ENCODE data around the gene CHST8. TPM values are rescaled to one million over a fixed set of nuclear protein-coding genes. Genes with fewer than 3 reads are reported as not detected.

Gene CHST8
- total and polyA plus RNA-seq, 9 donors = 0.09 to 1.4 (median 0.36) TPM

GRCh38 chr19:33798681-33799111 is 176.9 kb downstream of the CHST8 start:
- Histone ChIP-seq H3K27me3 (ENCODE audit: control insufficient read depth, insufficient read depth, low read length) (no peaks in the 10 kb centered on the region), H3K36me3 (ENCODE audit: control insufficient read depth, insufficient read depth, low read length) (peaks cover 40% of the 10 kb centered on the region), H3K4me1 (ENCODE audit: control insufficient read depth, insufficient read depth, low read length) (peaks cover 17% of the 10 kb centered on the region), H3K27ac (ENCODE audit: low read length) (peak overlapping the region; percentile 69), H3K9me3 (replicated peaks; ENCODE audit: control insufficient read depth, low read depth, low read length) (no peaks in the 10 kb centered on the region), H3K4me3 (ENCODE audit: low read length) (peak overlapping the region; percentile 48)
- WGBS (ENCODE audit: insufficient coverage) = 27% methylated on average over 9 of the region's 12 CpGs
- peak; percentile 61 for DNase-seq

GRCh38 chr19:33799476-33799875 is 177.7 kb downstream of the CHST8 start:
- no peak for DNase-seq
- peaks cover 17% of the 10 kb centered on the region for H3K4me1 ChIP-seq (ENCODE audit: control insufficient read depth, insufficient read depth, low read length)
- H3K27me3 ChIP-seq (ENCODE audit: control insufficient read depth, insufficient read depth, low read length) = no peaks in the 10 kb centered on the region
- H3K9me3 ChIP-seq (replicated peaks; ENCODE audit: control insufficient read depth, low read depth, low read length) = no peaks in the 10 kb centered on the region
- 76% methylated on average over 5 of the region's 5 CpGs for WGBS (ENCODE audit: insufficient coverage)
- peaks cover 48% of the 10 kb centered on the region for H3K36me3 ChIP-seq (ENCODE audit: control insufficient read depth, insufficient read depth, low read length)
- H3K27ac ChIP-seq (ENCODE audit: low read length) = no peak overlapping the region
- no peak overlapping the region for H3K4me3 ChIP-seq (ENCODE audit: low read length)

GRCh38 chr19:33800012-33800680 is 178.4 kb downstream of the CHST8 start:
- Histone ChIP-seq H3K9me3 (replicated peaks; ENCODE audit: control insufficient read depth, low read depth, low read length) (no peaks in the 10 kb centered on the region), H3K4me1 (ENCODE audit: control insufficient read depth, insufficient read depth, low read length) (peaks cover 13% of the 10 kb centered on the region), H3K4me3 (ENCODE audit: low read length) (no peak overlapping the region), H3K36me3 (ENCODE audit: control insufficient read depth, insufficient read depth, low read length) (peaks cover 55% of the 10 kb centered on the region), H3K27ac (ENCODE audit: low read length) (no peak overlapping the region), H3K27me3 (ENCODE audit: control insufficient read depth, insufficient read depth, low read length) (no peaks in the 10 kb centered on the region)
- DNase-seq = no peak
- 90% methylated on average over 15 of the region's 16 CpGs for WGBS (ENCODE audit: insufficient coverage)

GRCh38 chr19:33801411-33801810 is 179.7 kb downstream of the CHST8 start:
- no peaks in the 10 kb centered on the region for H3K27me3 ChIP-seq (ENCODE audit: control insufficient read depth, insufficient read depth, low read length)
- peaks cover 67% of the 10 kb centered on the region for H3K36me3 ChIP-seq (ENCODE audit: control insufficient read depth, insufficient read depth, low read length)
- 93% methylated on average over 3 of the region's 5 CpGs for WGBS (ENCODE audit: insufficient coverage)
- peaks cover 13% of the 10 kb centered on the region for H3K4me1 ChIP-seq (ENCODE audit: control insufficient read depth, insufficient read depth, low read length)
- H3K9me3 ChIP-seq (replicated peaks; ENCODE audit: control insufficient read depth, low read depth, low read length) = no peaks in the 10 kb centered on the region
- H3K27ac ChIP-seq (ENCODE audit: low read length) = no peak overlapping the region
- no peak for DNase-seq
- no peak overlapping the region for H3K4me3 ChIP-seq (ENCODE audit: low read length)

- no peaks in the 10 kb centered on the region for H3K9me3 ChIP-seq (replicated peaks; ENCODE audit: control insufficient read depth, low read depth, low read length)
- H3K36me3 ChIP-seq (ENCODE audit: control insufficient read depth, insufficient read depth, low read length) = peaks cover 73% of the 10 kb centered on the region
- H3K4me1 ChIP-seq (ENCODE audit: control insufficient read depth, insufficient read depth, low read length) = peaks cover 13% of the 10 kb centered on the region
- no peak for DNase-seq
- H3K27ac ChIP-seq (ENCODE audit: low read length) = no peak overlapping the region
- WGBS (ENCODE audit: insufficient coverage) = 77% methylated on average over 10 of the region's 10 CpGs
- no peaks in the 10 kb centered on the region for H3K27me3 ChIP-seq (ENCODE audit: control insufficient read depth, insufficient read depth, low read length)
- H3K4me3 ChIP-seq (ENCODE audit: low read length) = no peak overlapping the region
Measured at GRCh38 chr19:33802001-33802400, 180.2 kb downstream of the CHST8 start.

GRCh38 chr19:33802801-33803200 is 181.0 kb downstream of the CHST8 start:
- H3K36me3 ChIP-seq (ENCODE audit: control insufficient read depth, insufficient read depth, low read length) = peaks cover 81% of the 10 kb centered on the region
- no peak overlapping the region for H3K4me3 ChIP-seq (ENCODE audit: low read length)
- H3K27ac ChIP-seq (ENCODE audit: low read length) = no peak overlapping the region
- no peak for DNase-seq
- WGBS (ENCODE audit: insufficient coverage) = no CpG with 5 or more reads among the region's 1 CpG
- H3K9me3 ChIP-seq (replicated peaks; ENCODE audit: control insufficient read depth, low read depth, low read length) = no peaks in the 10 kb centered on the region
- H3K4me1 ChIP-seq (ENCODE audit: control insufficient read depth, insufficient read depth, low read length) = peaks cover 13% of the 10 kb centered on the region
- no peaks in the 10 kb centered on the region for H3K27me3 ChIP-seq (ENCODE audit: control insufficient read depth, insufficient read depth, low read length)

GRCh38 chr19:33803383-33803782 is 181.6 kb downstream of the CHST8 start:
- no peak overlapping the region for H3K4me3 ChIP-seq (ENCODE audit: low read length)
- peaks cover 9% of the 10 kb centered on the region for H3K4me1 ChIP-seq (ENCODE audit: control insufficient read depth, insufficient read depth, low read length)
- no peaks in the 10 kb centered on the region for H3K27me3 ChIP-seq (ENCODE audit: control insufficient read depth, insufficient read depth, low read length)
- no peaks in the 10 kb centered on the region for H3K9me3 ChIP-seq (replicated peaks; ENCODE audit: control insufficient read depth, low read depth, low read length)
- H3K27ac ChIP-seq (ENCODE audit: low read length) = no peak overlapping the region
- WGBS (ENCODE audit: insufficient coverage) = 81% methylated on average over 5 of the region's 9 CpGs
- H3K36me3 ChIP-seq (ENCODE audit: control insufficient read depth, insufficient read depth, low read length) = peaks cover 87% of the 10 kb centered on the region
- no peak for DNase-seq

GRCh38 chr19:33804021-33804799 is 182.5 kb downstream of the CHST8 start:
- Histone ChIP-seq H3K4me3 (ENCODE audit: low read length) (no peak overlapping the region), H3K9me3 (replicated peaks; ENCODE audit: control insufficient read depth, low read depth, low read length) (no peaks in the 10 kb centered on the region), H3K36me3 (ENCODE audit: control insufficient read depth, insufficient read depth, low read length) (peaks cover 92% of the 10 kb centered on the region), H3K4me1 (ENCODE audit: control insufficient read depth, insufficient read depth, low read length) (peaks cover 3% of the 10 kb centered on the region), H3K27me3 (ENCODE audit: control insufficient read depth, insufficient read depth, low read length) (no peaks in the 10 kb centered on the region), H3K27ac (ENCODE audit: low read length) (no peak overlapping the region)
- DNase-seq = peak; percentile 46
- WGBS (ENCODE audit: insufficient coverage) = 74% methylated on average over 8 of the region's 10 CpGs

GRCh38 chr19:33805313-33805712 is 183.6 kb downstream of the CHST8 start:
- no peaks in the 10 kb centered on the region for H3K27me3 ChIP-seq (ENCODE audit: control insufficient read depth, insufficient read depth, low read length)
- H3K4me3 ChIP-seq (ENCODE audit: low read length) = no peak overlapping the region
- peaks cover 93% of the 10 kb centered on the region for H3K36me3 ChIP-seq (ENCODE audit: control insufficient read depth, insufficient read depth, low read length)
- no peak for DNase-seq
- 96% methylated on average over 3 of the region's 3 CpGs for WGBS (ENCODE audit: insufficient coverage)
- H3K4me1 ChIP-seq (ENCODE audit: control insufficient read depth, insufficient read depth, low read length) = peaks cover 3% of the 10 kb centered on the region
- H3K9me3 ChIP-seq (replicated peaks; ENCODE audit: control insufficient read depth, low read depth, low read length) = no peaks in the 10 kb centered on the region
- no peak overlapping the region for H3K27ac ChIP-seq (ENCODE audit: low read length)

- Histone ChIP-seq H3K9me3 (replicated peaks; ENCODE audit: control insufficient read depth, low read depth, low read length) (no peaks in the 10 kb centered on the region), H3K4me1 (ENCODE audit: control insufficient read depth, insufficient read depth, low read length) (peaks cover 3% of the 10 kb centered on the region), H3K4me3 (ENCODE audit: low read length) (no peak overlapping the region), H3K27me3 (ENCODE audit: control insufficient read depth, insufficient read depth, low read length) (no peaks in the 10 kb centered on the region), H3K27ac (ENCODE audit: low read length) (no peak overlapping the region), H3K36me3 (ENCODE audit: control insufficient read depth, insufficient read depth, low read length) (peaks cover 94% of the 10 kb centered on the region)
- no peak for DNase-seq
- WGBS (ENCODE audit: insufficient coverage) = 77% methylated on average over 7 of the region's 9 CpGs
Measured at GRCh38 chr19:33805840-33806433, 184.2 kb downstream of the CHST8 start.
